Parathyroid adenoma (tissue), 2 donors: Measurements from ENCODE around the gene ADPGK.
"Not testable (repeated sequence)": the region's sequence is repeated elsewhere in the genome, so short reads cannot be mapped to it uniquely, and the experiment has no call there.

Source experiments
- H2AFZ ChIP-seq: fragments of 300-600 bp; sonication (generic); one replicate; pipeline ENCODE4 v1.7.0; 2017; ENCODE audit warnings: antibody characterized with exemption, mild to moderate bottlenecking
- H3K27ac ChIP-seq: fragments of 300-600 bp; sonication (generic); one replicate; pipeline ENCODE4 v1.7.0; 2017
- H3K27me3 ChIP-seq: fragments of 300-600 bp; sonication (generic); one replicate; pipeline ENCODE4 v1.7.0; 2017; ENCODE audit warnings: low read length; ENCODE audit not compliant: control insufficient read depth, insufficient read depth
- H3K36me3 ChIP-seq: fragments of 300-600 bp; sonication (generic); one replicate; pipeline ENCODE4 v1.7.0; 2017; ENCODE audit warnings: low read length; ENCODE audit not compliant: control insufficient read depth, insufficient read depth
- H3K4me1 ChIP-seq: fragments of 300-600 bp; sonication (generic); one replicate; pipeline ENCODE4 v1.7.0; 2017; ENCODE audit warnings: control low read depth
- H3K4me2 ChIP-seq: fragments of 300-600 bp; sonication (generic); one replicate; pipeline ENCODE4 v1.7.0; 2017; ENCODE audit warnings: low read length
- H3K4me3 ChIP-seq: fragments of 300-600 bp; sonication (generic); one replicate; pipeline ENCODE4 v1.7.0; 2017; ENCODE audit warnings: low read depth, low read length
- H3K79me2 ChIP-seq: fragments of 300-600 bp; sonication (generic); one replicate; pipeline ENCODE4 v1.7.0; 2017; ENCODE audit warnings: control low read depth
- H3K9ac ChIP-seq: fragments of 300-600 bp; sonication (generic); one replicate; pipeline ENCODE4 v1.7.0; 2017; ENCODE audit warnings: mild to moderate bottlenecking
- H3K9me3 ChIP-seq: fragments of 300-600 bp; sonication (generic); one replicate; pipeline ENCODE4 v1.7.0; 2017; ENCODE audit warnings: low read length; ENCODE audit not compliant: control insufficient read depth
- TF ChIP-seq, protein P1 (sequence below): fragments of 300-600 bp; sonication (generic); IDR thresholded peaks from one replicate; pipeline ENCODE4 v1.7.0; 2017; ENCODE audit warnings: antibody characterized with exemption, mild to moderate bottlenecking
- donor health status: primary hyperparathyroidism.

The ADPGK gene

GRCh38 chr15:72824112-72824511, 40.6 kb upstream of the ADPGK start:
- TF ChIP-seq, protein P1, sequence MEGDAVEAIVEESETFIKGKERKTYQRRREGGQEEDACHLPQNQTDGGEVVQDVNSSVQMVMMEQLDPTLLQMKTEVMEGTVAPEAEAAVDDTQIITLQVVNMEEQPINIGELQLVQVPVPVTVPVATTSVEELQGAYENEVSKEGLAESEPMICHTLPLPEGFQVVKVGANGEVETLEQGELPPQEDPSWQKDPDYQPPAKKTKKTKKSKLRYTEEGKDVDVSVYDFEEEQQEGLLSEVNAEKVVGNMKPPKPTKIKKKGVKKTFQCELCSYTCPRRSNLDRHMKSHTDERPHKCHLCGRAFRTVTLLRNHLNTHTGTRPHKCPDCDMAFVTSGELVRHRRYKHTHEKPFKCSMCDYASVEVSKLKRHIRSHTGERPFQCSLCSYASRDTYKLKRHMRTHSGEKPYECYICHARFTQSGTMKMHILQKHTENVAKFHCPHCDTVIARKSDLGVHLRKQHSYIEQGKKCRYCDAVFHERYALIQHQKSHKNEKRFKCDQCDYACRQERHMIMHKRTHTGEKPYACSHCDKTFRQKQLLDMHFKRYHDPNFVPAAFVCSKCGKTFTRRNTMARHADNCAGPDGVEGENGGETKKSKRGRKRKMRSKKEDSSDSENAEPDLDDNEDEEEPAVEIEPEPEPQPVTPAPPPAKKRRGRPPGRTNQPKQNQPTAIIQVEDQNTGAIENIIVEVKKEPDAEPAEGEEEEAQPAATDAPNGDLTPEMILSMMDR: no peak
- Histone ChIP-seq H2AFZ (no peak overlapping the region), H3K9ac (no peak overlapping the region), H3K27ac (no peak overlapping the region), H3K27me3 (no peaks in the 10 kb centered on the region), H3K4me3 (no peak overlapping the region), H3K4me2 (no peak overlapping the region), H3K79me2 (no peaks in the 10 kb centered on the region), H3K36me3 (no peaks in the 10 kb centered on the region), H3K4me1 (no peaks in the 10 kb centered on the region), H3K9me3 (no peaks in the 10 kb centered on the region)

DNA sequence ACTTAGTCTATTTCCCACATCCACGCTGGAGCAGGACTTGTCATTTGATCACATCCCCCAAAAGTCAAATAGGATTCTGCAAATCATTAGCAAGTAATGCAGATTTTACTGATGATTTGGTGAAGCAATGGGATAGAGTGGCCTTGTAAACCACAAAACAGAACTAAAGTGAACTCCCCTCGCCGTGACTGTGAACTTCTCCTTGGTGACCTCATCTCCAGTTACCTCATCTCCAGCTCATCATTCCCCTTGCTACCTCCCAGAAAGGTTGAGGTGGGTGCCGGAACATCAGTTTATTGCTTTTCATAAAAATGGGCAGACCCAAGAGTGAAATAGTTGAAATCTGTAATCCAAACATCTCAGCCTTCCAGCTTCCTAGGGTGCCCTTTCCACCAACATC, 36.7 kb upstream of the ADPGK start:
- Histone ChIP-seq H3K36me3 (no peaks in the 10 kb centered on the region), H3K4me1 (no peaks in the 10 kb centered on the region), H3K4me2 (no peak overlapping the region), H3K4me3 (no peak overlapping the region), H3K27me3 (no peaks in the 10 kb centered on the region), H3K9ac (no peak overlapping the region), H3K79me2 (no peaks in the 10 kb centered on the region), H2AFZ (no peak overlapping the region), H3K27ac (no peak overlapping the region), H3K9me3 (no peaks in the 10 kb centered on the region)
- TF ChIP-seq, protein P1: no peak

GRCh38 chr15:72818632-72819031, 35.1 kb upstream of the ADPGK start:
- Histone ChIP-seq H3K79me2 (no peaks in the 10 kb centered on the region), H3K36me3 (no peaks in the 10 kb centered on the region), H3K9ac (no peak overlapping the region), H3K4me3 (no peak overlapping the region), H3K4me2 (no peak overlapping the region), H3K27me3 (no peaks in the 10 kb centered on the region), H3K27ac (no peak overlapping the region), H3K4me1 (no peaks in the 10 kb centered on the region), H2AFZ (no peak overlapping the region), H3K9me3 (no peaks in the 10 kb centered on the region)
- TF ChIP-seq, protein P1: no peak

- H3K36me3 ChIP-seq: no peaks in the 10 kb centered on the region
- no peak overlapping the region for H3K4me2 ChIP-seq
- H3K9me3 ChIP-seq: no peaks in the 10 kb centered on the region
- TF ChIP-seq, protein P1: no peak
- no peaks in the 10 kb centered on the region for H3K27me3 ChIP-seq
- H3K27ac ChIP-seq: no peak overlapping the region
- H2AFZ ChIP-seq: no peak overlapping the region
- no peaks in the 10 kb centered on the region for H3K79me2 ChIP-seq
- no peaks in the 10 kb centered on the region for H3K4me1 ChIP-seq
- no peak overlapping the region for H3K9ac ChIP-seq
- H3K4me3 ChIP-seq: no peak overlapping the region
Measured at GRCh38 chr15:72813345-72814004, 29.9 kb upstream of the ADPGK start.

GRCh38 chr15:72809329-72809728, 25.8 kb upstream of the ADPGK start:
- Histone ChIP-seq H3K36me3 (no peaks in the 10 kb centered on the region), H3K4me2 (no peak overlapping the region), H3K9me3 (no peaks in the 10 kb centered on the region), H3K4me1 (no peaks in the 10 kb centered on the region), H3K27me3 (no peaks in the 10 kb centered on the region), H3K4me3 (no peak overlapping the region), H3K9ac (no peak overlapping the region), H2AFZ (no peak overlapping the region), H3K79me2 (no peaks in the 10 kb centered on the region), H3K27ac (no peak overlapping the region)
- TF ChIP-seq, protein P1: no peak

GRCh38 chr15:72807346-72807745, 23.8 kb upstream of the ADPGK start:
- H3K4me2 ChIP-seq, H3K9me3 ChIP-seq, H3K27me3 ChIP-seq, H3K4me1 ChIP-seq, H3K27ac ChIP-seq, H2AFZ ChIP-seq, H3K4me3 ChIP-seq, H3K79me2 ChIP-seq, H3K9ac ChIP-seq, H3K36me3 ChIP-seq: not testable (repeated sequence)
